Activated T-cell treated with anti-CD3 and anti-CD28 coated beads, Interleukin-2, amount 50 U/mL, for 72 hours (primary cell): Measurements from ENCODE around the gene DAB2IP. TPM values are rescaled to one million over a fixed set of nuclear protein-coding genes. Genes with fewer than 3 reads are reported as not detected.
A peak's percentile ranks its signal among the peaks of the same experiment; 100 is the strongest.

Experiments used
- ATAC-seq, 2 donors: fragments of 150-1000 bp; cut with Tn5 transposase; replicated peaks in 1 of 2; 2 replicates each; pipeline ENCODE4 v1.10.0; 2021; ENCODE audit warnings: moderate library complexity in 2 of 2, mild to moderate bottlenecking in 1 of 2
- DNase-seq, 2 donors: peaks; one replicate each; pipeline ENCODE4 v3.0.0; 2021 to 2022; ENCODE audit warnings: mixed read lengths in 1 of 2
- H3K27ac Mint-ChIP-seq: one replicate; pipeline ENCODE4 v1.8.0; 2022; ENCODE audit warnings: mild to moderate bottlenecking, moderate library complexity, mixed read lengths
- H3K27me3 Mint-ChIP-seq: one replicate; pipeline ENCODE4 v1.8.0; 2022; ENCODE audit warnings: low read depth, mixed read lengths
- H3K36me3 Mint-ChIP-seq, 2 donors: one replicate each; pipeline ENCODE4 v1.8.0; 2022; ENCODE audit warnings: mixed read lengths in 2 of 2, mild to moderate bottlenecking in 1 of 2; ENCODE audit not compliant: insufficient read depth in 2 of 2
- H3K4me1 Mint-ChIP-seq: one replicate; pipeline ENCODE4 v1.8.0; 2022; ENCODE audit warnings: low read depth, mixed read lengths
- H3K4me3 Mint-ChIP-seq, 2 donors: one replicate each; pipeline ENCODE4 v1.8.0; 2022; ENCODE audit warnings: mild to moderate bottlenecking in 2 of 2, mixed read lengths in 2 of 2, moderate library complexity in 2 of 2
- H3K9me3 Mint-ChIP-seq, 2 donors: one replicate each; pipeline ENCODE4 v1.8.0; 2022; ENCODE audit warnings: mixed read lengths in 2 of 2
- total RNA-seq, 2 donors: library from RNA; stranded (reverse); gene quantifications; one replicate each; pipeline ENCODE4 v1.2.3, GENCODE V29; 2022

DAB2IP gene
- total RNA-seq, 2 donors from 2014 or later = 0.35 to 0.74 TPM

DNA sequence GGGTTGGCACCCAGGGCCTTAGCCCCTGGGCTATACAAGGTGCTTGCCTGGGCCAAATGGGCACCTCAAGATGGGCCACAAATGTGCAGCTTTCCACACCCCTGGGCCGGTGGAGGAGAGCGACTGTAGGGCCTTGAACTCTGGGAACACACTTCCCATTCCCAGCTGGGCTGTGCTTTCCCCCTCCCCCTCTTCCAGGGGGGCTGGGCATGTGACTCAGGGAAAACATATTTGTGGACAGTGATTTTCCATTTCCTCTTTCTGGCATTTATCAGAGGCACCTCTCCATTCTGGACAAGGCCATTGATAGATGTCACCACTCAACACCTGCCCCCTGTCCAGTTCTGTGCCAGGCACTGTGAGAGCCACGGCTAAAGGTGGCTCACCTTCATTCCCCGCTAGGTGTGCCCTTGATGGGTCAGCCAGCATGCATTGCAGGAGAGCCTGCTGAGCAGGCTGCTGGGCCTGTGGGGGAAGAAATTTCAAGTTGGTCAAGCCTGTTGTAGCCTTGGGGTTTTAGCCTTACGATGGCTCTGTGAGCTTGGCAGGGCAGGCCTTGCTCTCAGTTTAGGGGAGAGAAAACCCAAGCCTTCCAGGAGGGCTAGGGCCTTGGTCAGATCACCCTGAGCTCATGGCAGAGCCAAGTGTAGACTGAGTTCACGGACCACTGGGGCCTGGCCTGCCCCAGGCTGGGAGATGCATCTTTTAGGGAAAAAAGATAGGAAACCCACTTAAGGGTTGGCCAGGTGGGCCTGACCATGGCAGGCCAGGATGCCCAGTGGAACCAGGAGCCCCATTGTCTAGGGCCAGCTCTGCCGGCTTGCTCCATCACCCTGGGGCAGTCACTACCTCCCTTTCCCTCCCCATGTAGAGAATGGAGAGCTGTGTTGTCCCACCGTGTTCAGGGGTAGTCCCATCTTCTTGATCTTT, 113.9 kb downstream of the DAB2IP start:
- ATAC-seq (no peak), DNase-seq (no peak)
- H3K27ac Mint-ChIP-seq = no peak overlapping the region

DNA sequence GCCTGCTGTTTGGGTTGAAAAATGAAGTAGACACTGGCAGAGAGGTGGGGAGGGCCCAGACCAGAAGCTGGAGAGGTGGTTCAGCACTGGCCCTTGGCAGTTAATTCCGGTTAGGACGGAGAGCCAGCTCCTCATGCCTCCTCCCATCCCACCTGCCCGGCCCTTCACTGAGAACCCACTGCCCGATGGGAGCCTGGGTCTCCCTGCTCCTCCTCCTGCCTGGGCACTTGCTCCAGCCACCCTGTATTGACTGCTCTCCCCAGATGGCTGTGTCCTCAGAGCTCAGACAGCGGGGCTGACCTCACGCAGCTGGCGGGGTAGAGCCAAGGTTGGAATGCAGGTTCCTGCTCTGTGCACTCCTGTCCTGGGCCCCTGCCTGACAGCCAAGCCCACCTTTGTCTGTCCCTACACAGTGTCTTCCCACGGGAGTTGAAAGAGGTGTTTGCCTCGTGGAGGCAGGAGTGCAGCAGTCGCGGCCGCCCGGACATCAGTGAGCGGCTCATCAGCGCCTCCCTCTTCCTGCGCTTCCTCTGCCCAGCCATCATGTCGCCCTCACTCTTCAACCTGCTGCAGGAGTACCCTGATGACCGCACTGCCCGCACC, 114.7 kb downstream of the DAB2IP start:
- Mint-ChIP-seq H3K27ac (no peak overlapping the region), H3K36me3 (no peaks in the 10 kb centered on the region), H3K9me3 (no peaks in the 10 kb centered on the region), H3K27me3 (no peaks in the 10 kb centered on the region), H3K4me3 (no peak overlapping the region), H3K4me1 (no peaks in the 10 kb centered on the region)
- ATAC-seq (no peak), DNase-seq (no peak)

More for the DNA sequence above, 113.9 kb downstream of the DAB2IP start:
- Mint-ChIP-seq H3K27me3 (no peaks in the 10 kb centered on the region), H3K4me3 (no peak overlapping the region), H3K36me3 (no peaks in the 10 kb centered on the region), H3K4me1 (no peaks in the 10 kb centered on the region), H3K9me3 (no peaks in the 10 kb centered on the region)

GRCh38 chr9:121767171-121767769, 115.8 kb downstream of the DAB2IP start:
- no peaks in the 10 kb centered on the region for H3K4me1 Mint-ChIP-seq
- no peaks in the 10 kb centered on the region for H3K27me3 Mint-ChIP-seq
- DNase-seq (no peak), ATAC-seq (no peak)
- H3K36me3 Mint-ChIP-seq = no peaks in the 10 kb centered on the region
- no peak overlapping the region for H3K4me3 Mint-ChIP-seq
- H3K27ac Mint-ChIP-seq = no peak overlapping the region
- H3K9me3 Mint-ChIP-seq = no peaks in the 10 kb centered on the region

DNA sequence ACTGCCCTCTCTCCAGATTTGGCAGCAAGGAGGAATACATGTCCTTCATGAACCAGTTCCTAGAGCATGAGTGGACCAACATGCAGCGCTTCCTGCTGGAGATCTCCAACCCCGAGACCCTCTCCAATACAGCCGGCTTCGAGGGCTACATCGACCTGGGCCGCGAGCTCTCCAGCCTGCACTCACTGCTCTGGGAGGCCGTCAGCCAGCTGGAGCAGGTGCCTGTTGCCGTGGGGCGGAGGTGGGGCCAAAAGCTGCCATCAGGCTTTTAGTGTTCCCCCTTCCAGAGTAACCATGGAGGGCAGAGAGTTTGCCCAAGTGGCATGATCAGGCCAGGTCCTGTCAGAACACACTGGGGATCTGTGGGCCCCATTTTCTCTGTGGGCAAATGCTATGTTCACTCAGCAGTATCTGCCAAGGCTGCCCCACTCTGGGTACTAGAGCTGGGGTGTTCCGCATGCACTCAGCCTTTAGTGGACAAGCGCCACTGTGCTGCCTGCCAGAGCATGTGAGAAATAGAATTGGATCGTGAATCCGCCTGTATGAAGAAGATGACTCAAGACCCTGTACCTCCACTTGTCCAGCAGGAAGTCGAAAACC, 117.1 kb downstream of the DAB2IP start:
- no peak for DNase-seq

DNA sequence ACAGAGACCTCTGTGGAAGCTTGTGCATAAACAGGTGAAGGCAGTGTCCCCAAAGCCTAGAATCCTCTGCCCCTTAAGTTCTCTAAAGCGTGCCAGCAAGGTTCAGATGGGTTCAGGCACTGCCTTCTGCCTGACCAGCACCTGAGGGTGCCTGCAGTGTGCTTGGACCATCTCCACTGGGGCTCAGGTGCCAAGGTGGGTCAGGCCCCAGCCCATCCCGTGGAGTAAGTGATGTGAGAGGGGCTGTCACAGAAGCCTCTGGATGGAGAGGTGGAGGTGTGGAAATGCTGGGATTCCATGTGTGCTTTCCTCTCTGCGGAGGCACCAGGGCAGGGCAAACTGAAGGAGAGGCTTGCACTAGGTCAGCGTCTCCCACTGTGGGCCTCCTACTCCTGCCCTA, 118.5 kb downstream of the DAB2IP start:
- H3K36me3 Mint-ChIP-seq = no peaks in the 10 kb centered on the region
- no peaks in the 10 kb centered on the region for H3K4me1 Mint-ChIP-seq
- DNase-seq = no peak
- no peak overlapping the region for H3K4me3 Mint-ChIP-seq
- ATAC-seq = no peak
- H3K27ac Mint-ChIP-seq = no peak overlapping the region
- no peaks in the 10 kb centered on the region for H3K27me3 Mint-ChIP-seq
- no peaks in the 10 kb centered on the region for H3K9me3 Mint-ChIP-seq

More for the DNA sequence above, 117.1 kb downstream of the DAB2IP start:
- H3K27me3 Mint-ChIP-seq = no peaks in the 10 kb centered on the region
- H3K4me3 Mint-ChIP-seq = no peak overlapping the region
- no peak for ATAC-seq
- no peaks in the 10 kb centered on the region for H3K36me3 Mint-ChIP-seq
- H3K4me1 Mint-ChIP-seq = no peaks in the 10 kb centered on the region
- no peaks in the 10 kb centered on the region for H3K9me3 Mint-ChIP-seq
- H3K27ac Mint-ChIP-seq = no peak overlapping the region

GRCh38 chr9:121770415-121771273, 119.2 kb downstream of the DAB2IP start:
- DNase-seq (no peak), ATAC-seq (no peak)
- no peak overlapping the region for H3K27ac Mint-ChIP-seq
- no peaks in the 10 kb centered on the region for H3K9me3 Mint-ChIP-seq
- H3K36me3 Mint-ChIP-seq = no peaks in the 10 kb centered on the region
- H3K27me3 Mint-ChIP-seq = no peaks in the 10 kb centered on the region
- H3K4me1 Mint-ChIP-seq = no peaks in the 10 kb centered on the region
- H3K4me3 Mint-ChIP-seq = no peak overlapping the region

DNA sequence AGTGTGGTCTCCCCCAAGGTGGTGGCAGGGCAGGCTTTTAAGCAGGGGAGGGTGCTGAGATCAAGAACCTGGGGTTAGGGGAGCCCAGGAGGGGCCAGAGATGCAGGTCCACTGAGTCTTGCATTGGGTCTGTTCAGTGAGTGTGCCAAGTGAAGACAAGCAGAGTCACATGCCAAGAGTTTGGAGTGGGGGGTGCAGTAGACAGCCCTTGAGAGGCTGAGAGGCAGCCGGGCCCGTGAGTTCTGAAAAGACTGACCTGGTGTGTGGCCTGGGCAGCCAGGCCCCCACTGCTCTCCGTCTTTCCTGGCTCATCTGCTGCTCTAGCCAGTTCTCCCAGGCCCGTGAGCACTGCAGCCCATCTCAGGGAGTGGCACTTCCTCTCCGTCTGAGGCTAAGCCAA, 120.0 kb downstream of the DAB2IP start:
- Mint-ChIP-seq H3K4me3 (no peak overlapping the region), H3K9me3 (no peaks in the 10 kb centered on the region), H3K36me3 (no peaks in the 10 kb centered on the region), H3K27me3 (no peaks in the 10 kb centered on the region), H3K4me1 (no peaks in the 10 kb centered on the region), H3K27ac (no peak overlapping the region)
- DNase-seq = no peak
- ATAC-seq = no peak

GRCh38 chr9:121771851-121772599, 120.6 kb downstream of the DAB2IP start:
- ATAC-seq = no peak
- DNase-seq = no peak
- Mint-ChIP-seq H3K36me3 (no peaks in the 10 kb centered on the region), H3K4me3 (no peak overlapping the region), H3K4me1 (no peaks in the 10 kb centered on the region), H3K27ac (no peak overlapping the region), H3K9me3 (no peaks in the 10 kb centered on the region), H3K27me3 (no peaks in the 10 kb centered on the region)

DNA sequence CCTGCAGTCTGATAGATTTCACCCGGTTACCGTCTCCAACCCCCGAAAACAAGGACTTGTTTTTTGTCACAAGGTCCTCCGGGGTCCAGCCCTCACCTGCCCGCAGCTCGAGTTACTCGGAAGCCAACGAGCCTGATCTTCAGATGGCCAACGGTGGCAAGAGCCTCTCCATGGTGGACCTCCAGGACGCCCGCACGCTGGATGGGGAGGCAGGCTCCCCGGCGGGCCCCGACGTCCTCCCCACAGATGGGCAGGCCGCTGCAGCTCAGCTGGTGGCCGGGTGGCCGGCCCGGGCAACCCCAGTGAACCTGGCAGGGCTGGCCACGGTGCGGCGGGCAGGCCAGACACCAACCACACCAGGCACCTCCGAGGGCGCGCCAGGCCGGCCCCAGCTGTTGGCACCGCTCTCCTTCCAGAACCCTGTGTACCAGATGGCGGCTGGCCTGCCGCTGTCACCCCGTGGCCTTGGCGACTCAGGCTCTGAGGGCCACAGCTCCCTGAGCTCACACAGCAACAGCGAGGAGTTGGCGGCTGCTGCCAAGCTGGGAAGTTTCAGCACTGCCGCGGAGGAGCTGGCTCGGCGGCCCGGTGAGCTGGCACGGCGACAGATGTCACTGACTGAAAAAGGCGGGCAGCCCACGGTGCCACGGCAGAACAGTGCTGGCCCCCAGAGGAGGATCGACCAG, 121.3 kb downstream of the DAB2IP start:
- Mint-ChIP-seq H3K27ac (no peak overlapping the region), H3K27me3 (no peaks in the 10 kb centered on the region)
- no peak for ATAC-seq

DNA sequence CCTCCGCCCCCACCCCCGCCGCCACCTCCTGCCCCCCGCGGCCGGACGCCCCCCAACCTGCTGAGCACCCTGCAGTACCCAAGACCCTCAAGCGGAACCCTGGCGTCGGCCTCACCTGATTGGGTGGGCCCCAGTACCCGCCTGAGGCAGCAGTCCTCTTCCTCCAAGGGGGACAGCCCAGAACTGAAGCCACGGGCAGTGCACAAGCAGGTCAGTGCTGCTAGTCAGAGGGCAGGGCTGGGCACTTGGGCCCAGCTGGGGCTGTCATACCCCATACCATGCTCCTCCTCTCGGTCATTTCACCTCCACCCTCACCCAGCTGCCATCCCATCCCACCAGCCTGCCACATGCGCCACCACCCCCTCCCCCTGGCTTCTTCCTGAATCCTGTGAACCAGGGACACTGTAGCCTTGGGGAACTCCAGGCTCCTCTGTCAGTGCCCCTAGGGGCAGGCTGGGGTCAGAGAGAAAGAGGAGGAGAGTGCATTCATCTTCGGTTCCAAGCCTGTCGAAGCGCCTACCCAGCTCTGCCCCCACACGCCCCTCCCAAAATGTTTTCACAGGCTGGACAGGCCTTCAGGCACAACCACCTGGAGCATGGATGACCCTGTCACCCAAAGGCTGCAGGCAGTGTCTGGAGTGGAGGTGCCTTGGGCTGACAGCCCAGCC, 122.0 kb downstream of the DAB2IP start:
- no peak for DNase-seq
- peaks cover 0 to 1% of the 10 kb centered on the region in 2 donors for H3K9me3 Mint-ChIP-seq
- H3K27me3 Mint-ChIP-seq = no peaks in the 10 kb centered on the region
- peak in 1 of 2 donors; percentile 15 for ATAC-seq
- H3K4me3 Mint-ChIP-seq = no peak overlapping the region
- H3K36me3 Mint-ChIP-seq = peaks cover 0 to under 1% of the 10 kb centered on the region in 2 donors
- H3K4me1 Mint-ChIP-seq = no peaks in the 10 kb centered on the region
- no peak overlapping the region for H3K27ac Mint-ChIP-seq

More for the DNA sequence above, 121.3 kb downstream of the DAB2IP start:
- Mint-ChIP-seq H3K4me3 (no peak overlapping the region), H3K36me3 (no peaks in the 10 kb centered on the region), H3K4me1 (no peaks in the 10 kb centered on the region), H3K9me3 (no peaks in the 10 kb centered on the region)
- DNase-seq = no peak
